Body of pancreas (tissue), 4 donors: ENCODE results near the gene BCL3.

Experiments used
- POLR2A ChIP-seq, 3 donors: fragments of 450-650 bp; IDR thresholded peaks; one replicate each; pipeline ENCODE4 v1.6.1; 2016; ENCODE audit warnings: antibody characterized with exemption in 3 of 3, mild to moderate bottlenecking in 2 of 3
- TF ChIP-seq, protein P1 (sequence below), 7 experiments: fragments of 450-650 bp in 4 of 7; fragments of 200-600 bp in 3 of 7; sonication (generic) in 3 of 7; IDR thresholded peaks; one replicate each; pipeline ENCODE4 v1.5.1; 2016 to 2019; ENCODE audit warnings: antibody characterized with exemption in 7 of 7

DNA sequence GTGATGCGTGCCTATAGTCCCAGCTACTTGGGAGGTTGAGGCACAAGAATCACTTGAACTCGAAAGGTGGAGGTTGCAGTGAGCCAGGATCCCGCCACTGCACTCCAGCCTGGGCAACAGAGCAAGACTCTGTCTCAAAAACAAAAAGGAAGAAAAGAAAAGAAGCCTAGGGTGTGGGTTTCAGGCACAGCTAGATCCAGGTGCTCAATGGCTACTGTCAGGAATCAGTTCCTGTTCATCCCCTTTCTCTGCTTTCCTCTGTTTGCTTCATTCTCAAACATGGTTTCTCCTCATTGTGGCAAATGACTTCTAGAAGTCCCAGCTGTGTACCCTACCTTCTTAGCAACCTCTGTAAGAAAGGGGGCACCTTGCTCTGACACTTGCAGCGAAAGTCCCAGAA lies 35.0 kb downstream of the BCL3 start:
- TF ChIP-seq POLR2A (IDR thresholded peaks at IDR 0.05), result no peak
- TF ChIP-seq, protein P1, sequence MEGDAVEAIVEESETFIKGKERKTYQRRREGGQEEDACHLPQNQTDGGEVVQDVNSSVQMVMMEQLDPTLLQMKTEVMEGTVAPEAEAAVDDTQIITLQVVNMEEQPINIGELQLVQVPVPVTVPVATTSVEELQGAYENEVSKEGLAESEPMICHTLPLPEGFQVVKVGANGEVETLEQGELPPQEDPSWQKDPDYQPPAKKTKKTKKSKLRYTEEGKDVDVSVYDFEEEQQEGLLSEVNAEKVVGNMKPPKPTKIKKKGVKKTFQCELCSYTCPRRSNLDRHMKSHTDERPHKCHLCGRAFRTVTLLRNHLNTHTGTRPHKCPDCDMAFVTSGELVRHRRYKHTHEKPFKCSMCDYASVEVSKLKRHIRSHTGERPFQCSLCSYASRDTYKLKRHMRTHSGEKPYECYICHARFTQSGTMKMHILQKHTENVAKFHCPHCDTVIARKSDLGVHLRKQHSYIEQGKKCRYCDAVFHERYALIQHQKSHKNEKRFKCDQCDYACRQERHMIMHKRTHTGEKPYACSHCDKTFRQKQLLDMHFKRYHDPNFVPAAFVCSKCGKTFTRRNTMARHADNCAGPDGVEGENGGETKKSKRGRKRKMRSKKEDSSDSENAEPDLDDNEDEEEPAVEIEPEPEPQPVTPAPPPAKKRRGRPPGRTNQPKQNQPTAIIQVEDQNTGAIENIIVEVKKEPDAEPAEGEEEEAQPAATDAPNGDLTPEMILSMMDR (IDR thresholded peaks at IDR 0.05), result no peak
